ENCODE results near the gene DCLK3. TPM values are rescaled to one million over a fixed set of nuclear protein-coding genes. Genes with fewer than 3 reads are reported as not detected.

Gene DCLK3
- total RNA-seq, 2 donors from 2014 or later = 0.05 TPM; not detected in 1

- Mint-ChIP-seq H3K4me3 (no peak overlapping the region), H3K36me3 (ENCODE audit: low read depth) (no peaks in the 10 kb centered on the region), H3K9me3 (no peaks in the 10 kb centered on the region), H3K27ac (no peak overlapping the region), H3K27me3 (peaks cover 16% of the 10 kb centered on the region), H3K4me1 (peaks cover 3% of the 10 kb centered on the region)
- no peak for ATAC-seq (replicated peaks)
These were observed 22.9 kb upstream of the DCLK3 start for GRCh38 chr3:36786921-36787890.

GRCh38 chr3:36784138-36784635, 19.8 kb upstream of the DCLK3 start:
- no peaks in the 10 kb centered on the region for H3K36me3 Mint-ChIP-seq (ENCODE audit: low read depth)
- H3K27me3 Mint-ChIP-seq = peaks cover 12% of the 10 kb centered on the region
- H3K27ac Mint-ChIP-seq = no peak overlapping the region
- peaks cover 3% of the 10 kb centered on the region for H3K4me1 Mint-ChIP-seq
- ATAC-seq (replicated peaks) = no peak
- no peak overlapping the region for H3K4me3 Mint-ChIP-seq
- H3K9me3 Mint-ChIP-seq = no peaks in the 10 kb centered on the region

GRCh38 chr3:36777424-36778218, 13.3 kb upstream of the DCLK3 start:
- Mint-ChIP-seq H3K4me1 (no peaks in the 10 kb centered on the region), H3K9me3 (no peaks in the 10 kb centered on the region), H3K27me3 (peaks cover 9% of the 10 kb centered on the region), H3K36me3 (ENCODE audit: low read depth) (no peaks in the 10 kb centered on the region), H3K27ac (no peak overlapping the region), H3K4me3 (no peak overlapping the region)
- ATAC-seq (replicated peaks) = peak; percentile 21

- Mint-ChIP-seq H3K9me3 (no peaks in the 10 kb centered on the region), H3K27ac (no peak overlapping the region), H3K4me3 (no peak overlapping the region), H3K36me3 (ENCODE audit: low read depth) (no peaks in the 10 kb centered on the region), H3K4me1 (no peaks in the 10 kb centered on the region), H3K27me3 (peaks cover 11% of the 10 kb centered on the region)
- ATAC-seq (replicated peaks) = no peak
These were observed 12.1 kb upstream of the DCLK3 start for GRCh38 chr3:36776436-36776835.

GRCh38 chr3:36774052-36774451, 9.7 kb upstream of the DCLK3 start:
- peaks cover 17% of the 10 kb centered on the region for H3K27me3 Mint-ChIP-seq
- no peak for ATAC-seq (replicated peaks)
- no peak overlapping the region for H3K27ac Mint-ChIP-seq
- no peaks in the 10 kb centered on the region for H3K9me3 Mint-ChIP-seq
- no peak overlapping the region for H3K4me3 Mint-ChIP-seq
- H3K4me1 Mint-ChIP-seq = no peaks in the 10 kb centered on the region
- no peaks in the 10 kb centered on the region for H3K36me3 Mint-ChIP-seq (ENCODE audit: low read depth)

- Mint-ChIP-seq H3K27me3 (peaks cover 32% of the 10 kb centered on the region), H3K27ac (no peak overlapping the region), H3K4me3 (no peak overlapping the region), H3K36me3 (ENCODE audit: low read depth) (no peaks in the 10 kb centered on the region), H3K9me3 (no peaks in the 10 kb centered on the region), H3K4me1 (no peaks in the 10 kb centered on the region)
- ATAC-seq (replicated peaks) = no peak
These were observed 7.6 kb upstream of the DCLK3 start for GRCh38 chr3:36771931-36772330.

- Mint-ChIP-seq H3K36me3 (ENCODE audit: low read depth) (no peaks in the 10 kb centered on the region), H3K4me3 (no peak overlapping the region), H3K27me3 (peaks cover 41% of the 10 kb centered on the region), H3K9me3 (no peaks in the 10 kb centered on the region), H3K27ac (no peak overlapping the region), H3K4me1 (no peaks in the 10 kb centered on the region)
- no peak for ATAC-seq (replicated peaks)
These were observed 5.6 kb upstream of the DCLK3 start for GRCh38 chr3:36769926-36770325.

- peak overlapping the region; percentile 56 for H3K4me3 Mint-ChIP-seq
- no peak for ATAC-seq (replicated peaks)
- peaks cover 53% of the 10 kb centered on the region for H3K27me3 Mint-ChIP-seq
- no peaks in the 10 kb centered on the region for H3K9me3 Mint-ChIP-seq
- H3K27ac Mint-ChIP-seq = no peak overlapping the region
- H3K36me3 Mint-ChIP-seq (ENCODE audit: low read depth) = no peaks in the 10 kb centered on the region
- no peaks in the 10 kb centered on the region for H3K4me1 Mint-ChIP-seq
These were observed 751 bp upstream of the DCLK3 start for GRCh38 chr3:36765104-36765503.

GRCh38 chr3:36764704-36765038, 318 bp upstream of the DCLK3 start:
- Mint-ChIP-seq H3K27ac (no peak overlapping the region), H3K9me3 (no peaks in the 10 kb centered on the region), H3K27me3 (peaks cover 58% of the 10 kb centered on the region), H3K4me3 (peak overlapping the region; percentile 56), H3K4me1 (no peaks in the 10 kb centered on the region), H3K36me3 (ENCODE audit: low read depth) (no peaks in the 10 kb centered on the region)
- no peak for ATAC-seq (replicated peaks)

GRCh38 chr3:36762918-36763849, 1.2 kb downstream of the DCLK3 start:
- H3K27ac Mint-ChIP-seq = no peak overlapping the region
- no peak for ATAC-seq (replicated peaks)
- H3K36me3 Mint-ChIP-seq (ENCODE audit: low read depth) = no peaks in the 10 kb centered on the region
- no peaks in the 10 kb centered on the region for H3K4me1 Mint-ChIP-seq
- no peak overlapping the region for H3K4me3 Mint-ChIP-seq
- no peaks in the 10 kb centered on the region for H3K9me3 Mint-ChIP-seq
- peaks cover 56% of the 10 kb centered on the region for H3K27me3 Mint-ChIP-seq

GRCh38 chr3:36761779-36762178, 2.6 kb downstream of the DCLK3 start:
- H3K36me3 Mint-ChIP-seq (ENCODE audit: low read depth) = no peaks in the 10 kb centered on the region
- peaks cover 50% of the 10 kb centered on the region for H3K27me3 Mint-ChIP-seq
- H3K9me3 Mint-ChIP-seq = no peaks in the 10 kb centered on the region
- H3K27ac Mint-ChIP-seq = no peak overlapping the region
- ATAC-seq (replicated peaks) = no peak
- no peaks in the 10 kb centered on the region for H3K4me1 Mint-ChIP-seq
- H3K4me3 Mint-ChIP-seq = no peak overlapping the region

GRCh38 chr3:36756269-36756668, 8.1 kb downstream of the DCLK3 start:
- Mint-ChIP-seq H3K4me1 (no peaks in the 10 kb centered on the region), H3K27me3 (peaks cover 26% of the 10 kb centered on the region), H3K9me3 (no peaks in the 10 kb centered on the region), H3K27ac (no peak overlapping the region), H3K4me3 (no peak overlapping the region), H3K36me3 (ENCODE audit: low read depth) (no peaks in the 10 kb centered on the region)
- ATAC-seq (replicated peaks) = no peak

- Mint-ChIP-seq H3K36me3 (ENCODE audit: low read depth) (no peaks in the 10 kb centered on the region), H3K27ac (no peak overlapping the region), H3K9me3 (peaks cover 7% of the 10 kb centered on the region), H3K27me3 (peaks cover 16% of the 10 kb centered on the region), H3K4me3 (no peak overlapping the region), H3K4me1 (no peaks in the 10 kb centered on the region)
- ATAC-seq (replicated peaks) = no peak
These were observed 13.0 kb downstream of the DCLK3 start for GRCh38 chr3:36751326-36751725.

GRCh38 chr3:36750737-36751136, 13.6 kb downstream of the DCLK3 start:
- H3K4me1 Mint-ChIP-seq = no peaks in the 10 kb centered on the region
- no peak overlapping the region for H3K27ac Mint-ChIP-seq
- no peak for ATAC-seq (replicated peaks)
- H3K36me3 Mint-ChIP-seq (ENCODE audit: low read depth) = no peaks in the 10 kb centered on the region
- H3K27me3 Mint-ChIP-seq = peaks cover 14% of the 10 kb centered on the region
- no peak overlapping the region for H3K4me3 Mint-ChIP-seq
- peaks cover 7% of the 10 kb centered on the region for H3K9me3 Mint-ChIP-seq

Measured in activated T-helper 17 cell treated with anti-CD3 and anti-CD28 coated beads, Interleukin-2, amount 50 U/mL, for 72 hours (primary cell).